Spinal cord (tissue), 10 donors: ENCODE data around the gene HIPK2. TPM values are rescaled to one million over a fixed set of nuclear protein-coding genes. Genes with fewer than 3 reads are reported as not detected.
A peak's percentile ranks its signal among the peaks of the same experiment; 100 is the strongest.

Experiments used
- DNase-seq, 6 donors: peaks; one replicate each; pipeline versions ENCODE4 v3.0.0 to v3.0.0-alpha.2; 2013 to 2015; ENCODE audit warnings: low spot score in 6 of 6, low read depth in 4 of 6
- H3K27ac ChIP-seq: one replicate; pipeline ENCODE4 v1.5.1; 2013; ENCODE audit warnings: low read depth, low read length, control low read depth
- H3K27me3 ChIP-seq: one replicate; pipeline ENCODE4 v1.6.1; 2013; ENCODE audit warnings: low read length; ENCODE audit not compliant: control insufficient read depth, insufficient read depth
- H3K36me3 ChIP-seq: one replicate; pipeline ENCODE4 v1.6.1; 2013; ENCODE audit warnings: low read length; ENCODE audit not compliant: control insufficient read depth, insufficient read depth
- H3K4me1 ChIP-seq: one replicate; pipeline ENCODE4 v1.6.1; 2013; ENCODE audit warnings: low read length; ENCODE audit not compliant: control insufficient read depth, insufficient read depth
- H3K4me3 ChIP-seq: one replicate; pipeline ENCODE4 v1.5.1; 2013; ENCODE audit warnings: low read depth, low read length, control low read depth
- H3K9me3 ChIP-seq: one replicate; pipeline ENCODE4 v1.6.1; 2013; ENCODE audit warnings: low read length; ENCODE audit not compliant: control insufficient read depth, insufficient read depth
- WGBS: methylation state at CpG from one replicate; pipeline ENCODE4 v1.1.5; 2013; ENCODE audit warnings: missing lambda C conversion rate; ENCODE audit not compliant: insufficient coverage; 5-methylcytosine and 5-hydroxymethylcytosine counted together
- polyA plus RNA-seq, 2 donors: library from polyadenylated mRNA; unstranded; fragments of 120-200 nt; gene quantifications; one replicate each; pipeline ENCODE4 v1.2.1, GENCODE V29; 2013; ENCODE audit not compliant: insufficient read length in 2 of 2
- total RNA-seq, 2 donors: library from RNA; depleted of rRNA in 1 of 2; stranded (reverse); fragments of 120-200 nt in 1 of 2; fragments of >200 nt in 1 of 2; gene quantifications; one replicate each; pipeline versions ENCODE4 v1.2.3 to v1.2.4, GENCODE V29; 2013 to 2014
- donor health status: healthy.

The HIPK2 gene
- total and polyA plus RNA-seq, 4 donors = 52.6 to 142 (median 68.6) TPM

GRCh38 chr7:139540203-139540602 is 237.6 kb downstream of the HIPK2 start:
- H3K27ac ChIP-seq = no peak overlapping the region
- DNase-seq = no peak
- H3K27me3 ChIP-seq = no peaks in the 10 kb centered on the region
- WGBS = 45% methylated on average over 12 of the region's 12 CpGs
- H3K36me3 ChIP-seq = peaks cover 3% of the 10 kb centered on the region
- H3K9me3 ChIP-seq = no peaks in the 10 kb centered on the region
- H3K4me3 ChIP-seq = no peak overlapping the region
- H3K4me1 ChIP-seq = no peaks in the 10 kb centered on the region

- Histone ChIP-seq H3K36me3 (peaks cover under 1% of the 10 kb centered on the region), H3K27ac (no peak overlapping the region), H3K27me3 (no peaks in the 10 kb centered on the region), H3K4me3 (no peak overlapping the region), H3K9me3 (no peaks in the 10 kb centered on the region), H3K4me1 (no peaks in the 10 kb centered on the region)
- 89% methylated on average over 6 of the region's 8 CpGs for WGBS
- peak in 1 of 6 donors; percentile 93 for DNase-seq
Measured at GRCh38 chr7:139538881-139539635, 238.7 kb downstream of the HIPK2 start.

DNA sequence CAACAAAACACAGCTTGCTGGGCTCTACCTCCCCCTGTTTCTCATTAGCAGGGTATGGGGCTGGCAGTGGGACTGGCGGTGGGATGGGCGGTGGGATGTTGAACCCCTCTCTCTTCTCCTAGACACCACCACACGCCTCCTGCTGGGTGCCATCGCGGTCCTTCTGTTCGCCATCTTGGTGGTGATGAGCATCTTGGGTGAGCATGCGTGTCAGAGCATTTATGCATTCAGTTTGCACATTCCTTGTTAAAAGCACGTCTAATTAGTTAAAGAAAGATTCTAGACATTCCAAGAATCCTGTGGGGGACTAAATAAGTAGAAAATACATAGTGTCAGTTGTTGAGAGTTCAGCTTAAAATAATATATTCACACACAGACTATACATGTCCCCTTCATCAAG is 241.6 kb downstream of the HIPK2 start:
- DNase-seq = peak in 1 of 6 donors; percentile 24
- H3K27me3 ChIP-seq = no peaks in the 10 kb centered on the region
- no peak overlapping the region for H3K27ac ChIP-seq
- H3K36me3 ChIP-seq = no peaks in the 10 kb centered on the region
- WGBS = no CpG with 5 or more reads among the region's 8 CpGs
- no peaks in the 10 kb centered on the region for H3K4me1 ChIP-seq
- no peak overlapping the region for H3K4me3 ChIP-seq
- no peaks in the 10 kb centered on the region for H3K9me3 ChIP-seq

- Histone ChIP-seq H3K27ac (no peak overlapping the region), H3K9me3 (no peaks in the 10 kb centered on the region), H3K4me1 (no peaks in the 10 kb centered on the region), H3K4me3 (no peak overlapping the region), H3K36me3 (no peaks in the 10 kb centered on the region), H3K27me3 (no peaks in the 10 kb centered on the region)
- peak in 1 of 6 donors; percentile 84 for DNase-seq
- WGBS = 87% methylated on average over 3 of the region's 7 CpGs
Measured at GRCh38 chr7:139534966-139535651, 242.7 kb downstream of the HIPK2 start.

GRCh38 chr7:139534096-139534495 is 243.7 kb downstream of the HIPK2 start:
- Histone ChIP-seq H3K9me3 (no peaks in the 10 kb centered on the region), H3K27ac (no peak overlapping the region), H3K36me3 (no peaks in the 10 kb centered on the region), H3K27me3 (no peaks in the 10 kb centered on the region), H3K4me1 (no peaks in the 10 kb centered on the region), H3K4me3 (no peak overlapping the region)
- DNase-seq = peak in 1 of 6 donors; percentile 51
- WGBS = 98% methylated on average over 6 of the region's 9 CpGs

DNA sequence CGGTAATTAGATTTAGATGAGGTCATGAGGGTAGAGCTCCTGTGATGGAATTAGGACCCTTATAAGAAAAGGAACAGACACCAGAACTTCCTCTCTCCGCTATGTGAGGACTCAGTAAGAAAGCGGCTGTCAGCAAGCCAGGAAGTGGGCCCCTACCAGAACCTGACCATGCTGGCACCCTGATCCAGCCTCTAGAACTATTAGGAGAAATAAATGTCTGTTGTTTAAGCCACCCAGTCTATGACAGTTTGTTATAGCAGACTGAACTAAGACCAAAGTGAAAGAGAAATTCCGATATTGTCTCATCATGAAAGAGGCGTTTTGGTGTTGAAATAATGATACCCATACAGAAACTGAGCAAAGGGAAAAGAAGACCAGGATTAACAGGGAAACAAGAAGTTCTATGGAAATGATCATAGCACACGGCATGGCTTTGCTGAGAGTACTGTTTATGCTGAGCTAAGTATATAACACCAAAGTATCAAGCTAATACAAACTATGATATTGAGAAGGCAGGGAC is 245.1 kb downstream of the HIPK2 start:
- no peak for DNase-seq
- Histone ChIP-seq H3K27ac (no peak overlapping the region), H3K36me3 (no peaks in the 10 kb centered on the region), H3K27me3 (no peaks in the 10 kb centered on the region), H3K4me3 (no peak overlapping the region), H3K4me1 (no peaks in the 10 kb centered on the region), H3K9me3 (no peaks in the 10 kb centered on the region)
- no CpG with 5 or more reads among the region's 6 CpGs for WGBS

GRCh38 chr7:139531094-139531493 is 246.7 kb downstream of the HIPK2 start:
- Histone ChIP-seq H3K36me3 (no peaks in the 10 kb centered on the region), H3K27me3 (no peaks in the 10 kb centered on the region), H3K4me1 (no peaks in the 10 kb centered on the region), H3K4me3 (no peak overlapping the region), H3K27ac (no peak overlapping the region), H3K9me3 (no peaks in the 10 kb centered on the region)
- no CpG with 5 or more reads among the region's 1 CpG for WGBS
- DNase-seq = no peak

DNA sequence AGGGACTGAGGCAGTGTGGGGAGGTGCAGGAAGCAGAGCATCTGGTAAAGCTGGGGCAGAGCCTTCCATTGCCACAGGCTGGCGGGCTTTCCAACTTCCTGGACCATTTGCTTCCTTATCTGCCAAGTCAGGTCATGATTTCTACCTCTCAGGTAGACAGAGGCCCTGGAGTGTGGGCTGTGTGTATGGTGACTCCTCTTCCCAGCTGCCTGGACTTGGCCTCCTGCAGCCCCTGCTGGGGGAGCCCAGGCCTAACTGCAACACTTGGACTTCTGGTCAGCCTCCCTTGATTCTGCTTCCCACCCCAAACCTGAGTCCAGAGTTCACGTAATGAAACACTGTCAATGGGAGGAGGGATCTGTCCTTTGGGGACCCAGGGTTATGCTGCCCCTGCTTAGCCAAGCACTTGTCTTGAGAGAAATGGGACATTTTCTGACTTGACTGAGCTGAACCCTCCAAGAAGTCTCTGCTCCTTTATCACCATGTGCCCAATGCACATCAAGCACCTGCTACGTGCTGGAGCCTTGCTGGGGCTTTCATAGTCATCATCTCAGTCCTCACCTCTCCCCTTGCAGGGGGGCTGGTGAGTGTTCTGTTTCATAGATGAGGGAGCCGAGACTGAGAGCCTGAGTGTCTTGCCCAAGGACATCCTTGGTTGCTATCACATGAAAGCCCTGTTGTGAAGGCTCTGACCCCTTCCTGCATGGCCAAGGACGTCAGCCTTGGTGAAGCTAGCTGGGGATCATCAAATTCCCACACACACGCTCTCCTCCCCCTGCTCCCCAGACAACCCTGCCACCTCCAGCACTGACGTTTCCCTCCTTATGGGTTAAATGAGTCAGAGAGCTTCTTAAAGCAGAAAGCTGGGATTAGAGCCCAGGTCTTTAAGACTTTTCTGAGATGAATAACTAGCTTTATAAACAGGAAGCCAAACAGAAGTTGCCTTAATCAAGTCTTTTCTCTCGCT is 250.9 kb downstream of the HIPK2 start:
- H3K4me3 ChIP-seq = no peak overlapping the region
- no peaks in the 10 kb centered on the region for H3K9me3 ChIP-seq
- H3K27me3 ChIP-seq = peaks cover 13% of the 10 kb centered on the region
- peaks cover 19% of the 10 kb centered on the region for H3K4me1 ChIP-seq
- 60% methylated on average over 1 of the region's 8 CpGs for WGBS
- H3K27ac ChIP-seq = no peak overlapping the region
- no peaks in the 10 kb centered on the region for H3K36me3 ChIP-seq
- no peak for DNase-seq

DNA sequence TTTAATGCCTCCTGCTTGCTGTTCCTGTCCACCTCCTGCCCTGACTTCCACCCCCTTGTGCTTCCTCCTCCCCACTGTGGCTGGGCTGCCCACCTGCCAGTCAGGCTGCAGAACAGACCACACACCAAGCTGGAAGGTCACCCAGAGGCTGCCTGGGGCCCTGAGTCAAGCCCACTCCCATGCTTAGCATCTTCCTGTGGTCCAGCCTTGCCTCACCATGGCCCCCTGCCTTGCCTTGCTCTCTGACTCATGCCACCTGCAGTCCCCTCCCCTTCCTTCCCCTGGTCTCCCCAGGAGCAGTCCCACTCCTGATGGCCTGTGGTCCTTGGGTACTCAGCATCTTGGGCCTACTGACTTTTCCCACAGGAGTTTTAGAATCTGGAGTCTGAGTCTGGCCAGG is 252.0 kb downstream of the HIPK2 start:
- Histone ChIP-seq H3K36me3 (no peaks in the 10 kb centered on the region), H3K9me3 (no peaks in the 10 kb centered on the region), H3K27ac (no peak overlapping the region), H3K27me3 (peaks cover 22% of the 10 kb centered on the region), H3K4me1 (peaks cover 19% of the 10 kb centered on the region), H3K4me3 (no peak overlapping the region)
- DNase-seq = no peak
